ENCODE measurements around the gene VWF.
"Not testable (repeated sequence)": the region's sequence is repeated elsewhere in the genome, so short reads cannot be mapped to it uniquely, and the experiment has no call there.

VWF gene

DNA sequence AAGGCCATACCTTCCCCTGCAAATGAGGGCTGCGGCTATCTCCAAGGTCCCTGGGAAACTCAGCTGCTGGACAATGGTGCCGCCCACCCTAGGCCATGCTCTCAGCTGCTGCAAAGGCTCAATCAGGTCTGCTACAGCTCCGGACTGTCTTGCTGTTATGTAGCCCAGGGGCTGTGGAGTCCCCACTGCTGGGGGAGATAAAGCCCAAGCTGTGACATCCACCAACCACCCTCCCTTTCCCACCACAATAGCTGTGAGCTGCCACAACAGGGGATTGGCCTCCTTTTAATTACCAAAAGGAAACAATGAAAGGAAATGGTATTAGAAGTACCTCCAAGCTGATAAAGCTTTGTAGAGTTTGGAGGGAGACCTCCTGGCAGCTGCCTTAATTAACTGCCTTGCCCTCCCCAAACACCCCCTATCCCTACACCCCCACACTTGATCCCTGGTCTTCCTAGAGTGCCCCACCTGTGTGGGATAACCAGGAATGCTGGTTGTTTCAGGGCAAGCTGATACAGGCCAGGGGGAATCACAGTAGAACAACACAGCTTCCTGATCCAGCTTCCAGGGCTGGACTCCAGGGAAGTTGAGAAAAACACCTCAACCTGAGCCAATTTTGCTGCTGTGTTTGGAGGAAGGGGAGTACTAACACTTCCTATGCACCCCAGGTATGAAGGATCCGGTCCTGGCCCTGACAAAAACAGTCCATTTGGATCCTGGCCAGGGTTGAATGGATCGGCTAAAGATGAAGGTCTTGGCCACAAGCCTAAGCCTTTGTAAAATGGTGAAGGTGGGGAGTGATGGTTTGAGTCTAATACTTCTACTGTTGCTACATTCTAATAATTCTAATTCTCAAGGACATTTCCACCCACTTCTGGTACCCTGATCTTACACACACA is at the start of gene VWF:
Gene VWF (minus strand): TSS at position 260 of the 899 bp plus-strand sequence. CDS start 1,474 bp downstream, outside the sequence.
- FAIRE-seq, result no peak
- DNase-seq (ENCODE audit: extremely low spot score, insufficient read length, low read depth), result no peak

DNA sequence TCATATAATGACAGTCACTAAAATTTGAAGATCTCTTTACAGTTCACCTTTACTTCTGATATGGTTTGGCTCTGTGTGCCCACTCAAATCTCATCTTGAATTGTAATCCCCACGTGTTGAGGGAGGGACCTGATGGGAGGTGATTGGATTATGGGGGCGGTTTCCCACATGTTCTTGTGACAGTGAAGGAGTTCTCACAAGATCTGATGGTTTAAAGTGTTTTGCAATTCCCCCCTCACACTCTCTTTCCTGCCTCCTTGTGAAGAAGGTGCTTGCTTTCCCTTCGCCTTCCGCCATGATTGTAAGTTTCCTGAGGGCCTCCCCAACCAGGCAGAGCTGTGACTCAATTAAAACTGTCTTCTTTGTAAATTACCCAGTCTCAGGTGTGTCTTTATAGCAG is 48.4 kb upstream of the VWF start:
- FAIRE-seq (no peak), DNase-seq (ENCODE audit: extremely low spot score, insufficient read length, low read depth) (no peak)

DNA sequence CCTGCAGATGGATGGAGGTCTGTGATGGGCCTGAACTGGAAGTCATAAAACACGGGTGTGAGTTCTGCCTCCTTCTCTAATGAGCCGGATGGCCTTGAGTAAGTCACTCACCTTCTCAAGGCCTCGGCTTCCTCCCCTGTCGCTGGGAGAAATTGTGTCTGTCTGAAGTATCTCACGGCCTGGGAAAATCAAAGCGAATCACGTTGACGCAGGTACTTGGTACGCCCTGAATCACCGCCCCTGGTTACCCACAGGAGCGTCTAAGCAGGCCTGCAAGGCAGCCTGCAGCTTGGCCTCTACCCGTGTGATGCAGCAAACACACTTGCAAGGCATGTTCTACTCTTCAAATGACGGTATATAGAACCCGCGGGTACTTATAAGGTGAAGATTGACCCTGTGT is 47.6 kb upstream of the VWF start:
- FAIRE-seq (no peak), DNase-seq (ENCODE audit: extremely low spot score, insufficient read length, low read depth) (no peak)

DNA sequence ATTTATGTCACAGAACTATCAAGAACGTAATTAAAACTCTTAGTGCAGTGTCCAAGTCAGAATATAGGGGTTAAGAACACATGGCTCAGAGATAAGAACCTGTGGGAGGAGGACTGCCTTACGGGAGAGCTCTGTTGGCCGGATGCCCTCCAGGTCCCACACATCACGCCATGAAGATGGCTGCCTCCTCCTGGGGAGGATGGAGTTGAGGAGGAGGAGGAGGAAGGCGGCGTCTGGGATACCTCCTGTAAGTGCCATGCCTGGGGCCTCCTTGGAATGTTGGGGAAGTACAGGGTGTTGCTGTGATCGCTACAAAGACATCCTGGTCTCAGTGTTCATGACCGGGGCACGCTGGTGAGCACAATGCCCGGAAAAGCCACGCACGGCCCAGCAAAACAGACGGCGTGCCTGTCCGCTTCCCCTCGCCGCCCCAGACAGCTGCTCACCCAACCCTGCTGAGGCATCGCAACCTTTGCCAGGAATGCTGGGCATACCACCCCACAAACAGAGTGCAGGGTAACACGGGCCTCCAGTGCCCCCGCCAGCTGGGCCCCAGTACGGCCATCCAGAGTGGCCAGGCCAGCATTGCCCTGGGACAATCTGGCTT is 47.0 kb upstream of the VWF start:
- FAIRE-seq (no peak), DNase-seq (ENCODE audit: extremely low spot score, insufficient read length, low read depth) (no peak)

DNA sequence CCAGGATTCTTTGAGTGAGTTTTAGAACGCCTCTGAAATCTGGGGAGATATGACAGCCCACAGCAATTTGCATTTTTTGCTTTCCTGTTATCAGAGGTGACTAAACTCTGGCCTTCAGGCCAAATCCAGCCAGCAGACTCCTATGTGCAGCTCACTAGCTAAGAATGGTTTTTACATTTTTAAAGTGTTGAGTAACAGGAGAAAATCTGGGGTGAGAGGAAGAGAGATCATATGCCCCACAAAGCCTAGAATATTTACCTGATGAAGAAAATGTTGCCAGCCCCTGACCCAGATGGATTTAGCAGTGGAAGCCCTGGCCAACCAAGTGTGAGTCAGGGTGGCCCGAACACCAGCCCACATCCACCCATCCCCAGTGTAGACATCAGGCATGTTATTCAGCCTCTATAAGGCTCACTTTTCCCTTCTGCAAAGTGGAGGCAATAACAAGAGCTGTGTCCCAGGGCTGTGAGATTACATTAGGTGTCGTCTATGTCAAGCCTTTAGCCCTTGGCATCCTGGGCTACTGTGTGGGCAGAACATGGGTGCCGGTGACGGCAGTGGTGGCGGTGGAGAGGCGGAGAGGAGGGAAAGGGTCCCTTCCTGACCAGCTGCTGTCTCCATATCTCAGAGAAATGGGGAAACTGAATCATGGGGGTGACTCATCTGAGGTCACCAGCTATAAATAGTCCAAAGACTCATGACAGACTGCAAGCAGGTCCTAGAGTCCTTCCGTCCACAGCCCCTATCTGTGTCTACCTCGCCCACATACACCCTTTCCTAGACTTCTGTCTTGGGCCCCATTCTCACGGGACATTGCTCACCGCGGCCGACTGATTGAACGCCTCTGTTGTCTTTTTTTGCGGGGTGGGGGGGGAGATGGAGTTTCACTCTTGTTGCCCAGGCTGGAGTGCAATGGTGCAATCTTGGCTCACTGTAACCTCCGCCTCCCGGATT is 43.1 kb upstream of the VWF start:
- FAIRE-seq (peak; percentile 83), DNase-seq (ENCODE audit: extremely low spot score, insufficient read length, low read depth) (peak; percentile 20)

DNA sequence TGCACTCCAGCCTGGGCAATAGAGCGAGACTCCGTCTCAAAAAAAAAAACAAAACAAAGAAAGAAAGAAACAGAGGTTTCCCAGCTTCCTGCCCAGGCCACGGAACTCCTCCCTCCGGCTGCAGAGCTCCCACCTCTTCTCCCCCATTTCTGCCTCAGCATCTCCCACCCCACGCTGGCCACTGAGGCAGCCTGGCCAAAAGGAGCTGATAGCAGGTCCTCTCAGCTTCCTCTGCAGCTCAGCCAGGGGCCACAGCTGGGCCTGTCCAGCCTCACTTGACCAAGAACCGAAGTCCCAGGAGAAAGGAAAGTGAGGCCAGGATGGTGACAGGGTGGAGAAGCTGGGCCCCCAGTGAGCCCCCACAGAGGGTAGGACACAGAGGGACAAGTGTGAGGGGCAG is 42.3 kb upstream of the VWF start:
- no peak for FAIRE-seq
- DNase-seq (ENCODE audit: extremely low spot score, insufficient read length, low read depth), result no peak

DNA sequence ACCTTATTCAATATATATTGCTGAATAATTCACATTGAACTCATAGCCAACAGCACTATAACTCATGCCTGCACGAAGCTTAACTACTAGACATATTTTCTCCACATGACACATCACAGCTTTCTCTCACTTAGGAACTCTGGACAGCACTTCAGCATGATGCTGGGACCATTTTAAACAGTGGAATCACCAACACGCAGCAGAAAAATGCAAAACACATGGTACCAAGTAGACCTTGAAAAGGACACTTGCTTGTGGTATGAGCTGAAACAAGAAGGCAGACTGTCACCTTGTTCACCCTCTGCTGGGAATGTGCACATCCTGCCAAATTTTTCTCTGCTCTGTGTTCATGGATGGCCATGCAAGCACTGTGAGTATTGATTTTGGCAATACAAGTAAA is 40.9 kb upstream of the VWF start:
- no peak for FAIRE-seq

DNA sequence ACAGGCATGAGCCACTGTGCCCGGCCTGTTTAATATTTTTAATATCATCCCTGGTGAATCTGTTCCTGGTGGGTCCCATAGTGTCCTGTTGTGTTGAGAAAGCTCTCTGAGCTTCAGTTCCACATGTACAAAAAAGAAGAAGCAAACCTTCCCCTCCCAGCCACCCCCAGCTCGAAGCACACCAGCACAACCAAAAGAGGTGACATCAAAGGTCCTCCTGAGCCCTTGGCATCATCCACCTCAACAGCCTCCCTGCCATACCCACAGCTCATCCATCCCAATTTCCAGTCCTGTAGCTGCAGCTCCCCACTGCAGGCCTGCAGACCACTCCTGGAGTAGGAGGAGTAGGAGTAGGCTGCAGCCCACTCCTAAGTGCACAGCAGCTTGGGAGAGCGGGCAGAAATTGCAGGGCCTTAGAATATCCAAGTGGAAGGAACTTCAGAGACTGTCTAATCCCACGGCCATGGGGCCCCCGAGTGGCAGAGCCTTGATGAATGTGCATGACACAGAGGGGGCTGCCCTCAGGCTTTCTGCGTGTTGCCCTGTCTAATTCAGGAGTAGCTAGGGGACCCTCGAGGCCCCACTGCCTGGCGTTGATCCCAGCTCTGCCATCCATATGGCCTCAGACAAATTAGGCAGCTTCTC is 39.1 kb upstream of the VWF start:
- DNase-seq (ENCODE audit: extremely low spot score, insufficient read length, low read depth), result no peak
- FAIRE-seq, result no peak

More for the DNA sequence above, 40.9 kb upstream of the VWF start:
- DNase-seq (ENCODE audit: extremely low spot score, insufficient read length, low read depth), result no peak

DNA sequence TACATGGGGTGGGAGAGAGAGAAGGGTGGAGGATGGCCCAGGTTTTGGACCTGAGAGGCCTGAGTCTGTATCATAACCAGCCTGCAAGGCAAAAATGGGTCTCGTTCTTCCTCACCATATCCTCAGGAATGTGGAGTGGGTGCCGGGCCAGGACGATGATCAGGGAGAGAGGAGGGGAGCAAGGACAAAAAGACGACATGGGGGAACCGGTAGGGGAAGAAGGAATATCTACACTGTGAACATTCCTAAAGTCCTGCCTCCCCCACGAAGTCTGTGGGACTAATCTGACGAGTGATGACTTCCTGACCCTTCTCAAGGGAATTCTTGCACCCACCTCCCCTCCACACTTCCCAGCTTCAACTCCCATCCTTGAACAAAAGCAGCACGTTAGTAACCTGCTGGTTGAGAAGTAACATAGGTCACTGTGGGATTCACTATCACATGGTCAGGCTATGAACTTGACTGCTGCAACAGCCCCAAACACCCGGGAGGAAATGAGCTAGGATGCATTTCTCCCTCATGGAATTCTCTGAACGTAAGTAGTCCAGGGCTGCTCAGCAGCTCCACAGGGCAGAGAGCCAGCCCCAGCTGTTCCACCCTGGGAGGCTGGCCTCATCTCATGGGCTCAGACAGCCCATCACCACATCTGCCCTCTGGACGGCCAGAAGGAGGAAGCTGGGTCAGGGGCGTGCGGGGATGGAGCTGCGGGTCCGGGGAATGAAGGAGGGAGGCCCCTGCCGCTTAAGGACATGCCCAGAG is 36.8 kb upstream of the VWF start:
- DNase-seq (ENCODE audit: extremely low spot score, insufficient read length, low read depth) (no peak), FAIRE-seq (no peak)

DNA sequence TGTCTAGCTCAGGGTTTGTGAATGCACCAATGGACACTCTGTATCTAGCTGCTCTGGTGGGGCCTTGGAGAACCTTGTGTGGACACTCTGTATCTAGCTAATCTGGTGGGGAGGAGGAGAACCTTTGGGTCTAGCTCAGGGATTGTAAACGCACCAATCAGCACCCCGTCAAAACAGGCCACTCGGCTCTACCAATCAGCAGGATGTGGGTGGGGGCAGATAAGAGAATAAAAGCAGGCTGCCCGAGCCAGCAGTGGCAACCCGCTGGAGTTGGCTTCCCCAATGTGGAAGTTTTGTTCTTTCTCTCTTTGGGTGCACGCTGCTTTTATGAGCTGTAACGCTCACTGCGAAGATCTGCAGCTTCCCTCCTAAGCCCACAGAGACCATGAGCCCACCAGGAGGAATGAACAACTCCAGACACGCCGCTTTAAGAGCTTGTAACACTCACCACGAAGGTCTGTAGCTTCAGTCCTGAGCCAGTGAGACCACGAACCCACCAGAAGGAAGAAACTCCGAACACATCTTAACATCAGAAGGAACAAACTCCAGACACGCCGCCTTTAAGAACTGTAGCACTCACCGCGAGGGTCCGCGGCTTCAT is 35.7 kb upstream of the VWF start:
- not testable (repeated sequence) for DNase-seq (ENCODE audit: extremely low spot score, insufficient read length, low read depth); FAIRE-seq

DNA sequence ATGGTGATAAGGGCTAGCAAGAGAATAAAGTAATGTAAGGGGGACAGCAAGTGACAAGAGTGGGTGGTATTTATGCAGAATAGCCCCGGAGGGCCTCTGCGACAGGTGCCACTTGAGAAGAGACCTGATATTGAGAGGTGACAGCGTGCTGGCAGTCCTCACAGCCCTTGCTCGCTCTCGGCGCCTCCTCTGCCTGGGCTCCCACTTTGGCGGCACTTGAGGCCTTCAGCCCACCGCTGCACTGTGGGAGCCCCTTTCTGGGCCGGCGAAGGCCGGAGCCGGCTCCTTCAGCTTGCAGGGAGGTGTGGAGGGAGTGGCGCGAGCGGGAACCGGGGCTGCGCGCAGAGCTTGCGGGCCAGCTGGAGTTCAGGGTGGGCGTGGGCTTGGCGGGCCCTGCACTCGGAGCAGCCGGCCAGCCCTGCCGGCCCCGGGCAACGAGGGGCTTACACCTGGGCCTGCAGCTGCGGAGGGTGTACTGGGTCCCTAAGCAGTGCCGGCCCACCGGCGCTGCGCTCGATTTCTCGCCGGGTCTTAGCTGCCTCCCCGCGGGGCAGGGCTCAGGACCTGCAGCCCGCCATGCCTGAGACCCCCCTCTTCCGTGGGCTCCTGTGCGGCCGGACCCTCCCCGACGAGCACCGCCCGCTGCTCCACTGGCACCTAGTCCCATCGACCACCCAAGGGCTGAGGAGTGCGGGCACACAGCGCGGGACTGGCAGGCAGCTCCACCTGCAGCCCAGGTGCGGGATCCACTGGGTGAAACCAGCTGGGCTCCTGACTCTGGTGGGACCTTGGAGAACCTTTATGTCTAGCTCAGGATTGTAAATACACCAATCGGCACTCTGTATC is 34.9 kb upstream of the VWF start:
- FAIRE-seq, result not testable (repeated sequence)

DNA sequence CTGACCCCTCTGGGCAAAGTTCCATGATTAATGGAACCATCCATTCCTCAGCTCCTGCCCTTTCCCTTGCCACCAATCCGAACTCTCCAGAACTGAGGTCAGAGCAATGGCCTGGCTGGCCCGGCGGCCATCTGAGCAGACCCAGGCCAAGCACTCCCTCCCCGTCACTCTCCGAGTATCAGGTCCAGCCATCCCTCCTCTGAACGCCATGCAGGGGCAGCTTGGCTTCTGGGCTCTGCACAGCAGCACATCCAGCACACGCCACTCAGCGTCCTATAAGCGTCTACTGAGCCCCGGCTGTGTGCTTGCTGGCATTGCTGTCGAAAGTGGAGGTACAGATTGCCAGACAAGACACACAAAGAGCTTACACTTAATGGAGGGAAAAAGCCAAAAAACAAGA is 34.3 kb upstream of the VWF start:
- DNase-seq (ENCODE audit: extremely low spot score, insufficient read length, low read depth) (no peak), FAIRE-seq (no peak)

More for the DNA sequence above, 34.9 kb upstream of the VWF start:
- DNase-seq (ENCODE audit: extremely low spot score, insufficient read length, low read depth), result not testable (repeated sequence)

DNA sequence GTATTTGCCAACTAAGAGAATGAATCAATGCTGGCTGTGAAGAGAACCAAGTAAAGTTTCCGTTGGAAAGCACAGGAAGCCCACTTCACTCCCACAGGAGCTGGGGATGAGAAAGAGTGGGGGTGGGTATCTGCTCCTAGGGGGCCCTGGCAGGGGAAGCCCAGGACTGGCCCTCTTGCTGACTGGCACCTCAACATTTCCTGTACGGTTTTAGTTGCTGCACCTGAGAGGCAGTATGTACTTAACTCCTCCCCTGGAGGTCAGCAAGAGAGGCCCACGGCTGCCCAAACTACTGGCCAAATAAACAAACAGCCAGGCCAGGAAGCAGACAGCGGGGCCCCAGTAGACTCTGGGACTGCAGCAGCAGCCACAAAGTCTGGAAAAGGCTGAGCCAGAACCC is 33.8 kb upstream of the VWF start:
- FAIRE-seq (no peak), DNase-seq (ENCODE audit: extremely low spot score, insufficient read length, low read depth) (no peak)

DNA sequence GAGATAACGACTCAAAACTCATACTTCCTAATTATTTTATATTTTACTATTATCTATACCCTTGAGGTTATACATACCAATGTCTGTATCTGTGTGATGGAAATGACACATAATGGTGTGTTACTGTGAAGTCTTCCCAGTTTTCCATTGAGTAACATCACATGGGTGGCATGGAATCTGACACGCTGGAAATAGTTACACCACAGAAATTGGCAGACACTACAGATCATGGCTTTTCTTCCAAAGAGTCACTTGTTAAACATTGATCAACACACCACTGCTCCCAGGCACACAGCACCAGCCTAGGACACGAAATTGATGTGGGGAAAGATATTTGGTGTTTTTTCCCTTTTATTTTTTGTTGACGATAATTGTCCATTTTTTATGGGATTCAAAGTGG is 33.0 kb upstream of the VWF start:
- FAIRE-seq (no peak), DNase-seq (ENCODE audit: extremely low spot score, insufficient read length, low read depth) (no peak)

DNA sequence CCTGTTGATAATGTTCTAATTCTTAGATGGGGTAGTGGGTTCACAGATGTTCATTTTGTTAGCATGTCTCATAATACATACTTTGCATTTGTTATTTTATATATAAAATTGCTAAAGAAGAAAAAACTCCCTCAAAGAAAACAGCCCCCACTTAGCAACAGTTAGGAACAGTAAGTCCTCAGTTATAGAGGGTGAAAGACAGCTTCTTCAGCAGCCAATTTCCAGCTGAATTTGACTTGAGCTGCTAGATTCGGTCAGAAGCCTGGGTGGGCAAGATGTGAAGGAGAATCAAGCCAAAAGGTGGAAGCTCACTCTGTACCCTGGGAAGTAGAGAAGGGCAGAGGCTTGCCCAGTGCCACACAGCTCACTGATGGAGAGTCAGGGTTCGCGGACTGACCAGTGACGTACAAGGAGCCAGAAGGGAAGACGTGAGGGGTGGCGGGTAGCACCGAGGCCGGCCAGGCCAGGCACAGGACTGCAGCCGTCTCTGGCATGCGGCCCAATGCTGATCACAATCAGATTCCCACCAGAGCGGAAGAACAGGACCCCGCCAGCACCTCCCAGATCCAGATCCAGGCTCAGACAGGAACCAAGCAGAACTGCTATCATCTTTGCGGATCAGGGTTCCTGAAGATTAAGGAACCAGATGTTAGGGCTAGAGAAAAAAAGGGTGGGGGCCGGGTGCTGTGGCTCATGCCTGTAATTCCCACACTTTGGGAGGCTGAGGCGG is 30.4 kb upstream of the VWF start:
- no peak for FAIRE-seq
- no peak for DNase-seq (ENCODE audit: extremely low spot score, insufficient read length, low read depth)

DNA sequence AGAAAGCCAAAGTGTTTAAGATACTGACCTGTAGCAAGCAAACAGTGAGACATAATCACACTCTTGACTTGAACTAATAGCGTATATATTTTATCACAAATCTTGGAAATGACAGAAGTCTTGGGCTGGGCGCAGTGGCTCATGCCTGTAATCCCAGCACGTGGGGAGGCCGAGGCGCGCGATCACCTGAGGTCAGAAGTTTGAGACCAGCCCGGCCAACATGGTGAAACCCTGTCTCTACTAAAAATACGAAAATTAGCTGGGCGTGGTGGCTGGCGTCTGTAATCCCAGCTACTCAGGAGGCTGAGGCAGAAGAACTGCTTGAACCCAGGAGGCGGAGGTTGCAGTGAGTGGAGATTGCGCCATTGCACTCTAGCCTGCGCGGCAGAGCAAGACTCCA is 24.3 kb upstream of the VWF start:
- not testable (repeated sequence) for FAIRE-seq; DNase-seq (ENCODE audit: extremely low spot score, insufficient read length, low read depth)

DNA sequence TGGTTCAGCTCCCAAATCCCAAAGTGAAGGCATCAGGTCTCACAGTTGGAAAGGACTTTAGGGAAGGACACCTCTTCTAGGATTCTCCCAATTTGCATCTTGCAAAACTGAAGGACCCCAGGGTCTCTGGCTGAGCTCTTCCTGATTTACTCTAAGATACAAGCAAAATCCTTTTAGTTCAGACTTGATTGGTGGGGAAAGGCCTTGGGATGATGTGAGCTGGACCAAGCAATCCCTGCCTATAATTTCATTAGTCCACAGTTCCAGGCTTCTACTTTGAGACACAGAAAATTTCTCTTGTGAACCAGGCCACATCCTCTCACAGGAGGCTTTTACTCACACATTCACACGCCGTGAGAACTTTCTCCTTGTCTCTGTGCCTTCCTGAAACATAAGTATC is 23.6 kb upstream of the VWF start:
- no peak for FAIRE-seq
- DNase-seq (ENCODE audit: extremely low spot score, insufficient read length, low read depth), result no peak

All from GM18507 (cell line).